COLO668 (cell line): ENCODE measurements around the gene FBXO31.

Experiments used
- DNase-seq: peaks from one replicate; lab custom pipeline; 2025; ENCODE audit not compliant: unreplicated experiment; lab: John Stamatoyannopoulos, UW

FBXO31 gene

GRCh38 chr16:87293990-87294389 lies 89.6 kb downstream of the FBXO31 start:
- DNase-seq, result no peak

- DNase-seq, result no peak
These were observed 91.6 kb downstream of the FBXO31 start for GRCh38 chr16:87291944-87292343.

GRCh38 chr16:87288753-87289362 lies 94.7 kb downstream of the FBXO31 start:
- DNase-seq, result peak; percentile 4

GRCh38 chr16:87286839-87287626 lies 96.5 kb downstream of the FBXO31 start:
- DNase-seq, result no peak

- no peak for DNase-seq
These were observed 99.4 kb downstream of the FBXO31 start for GRCh38 chr16:87284183-87284582.

- no peak for DNase-seq
These were observed 104.4 kb downstream of the FBXO31 start for GRCh38 chr16:87279094-87279658.

- peak; percentile 39 for DNase-seq
These were observed 105.1 kb downstream of the FBXO31 start for GRCh38 chr16:87278191-87279093.
